Fibroblast of skin of left quadriceps (primary cell): ENCODE data around the gene BMP2K.
"Not testable (repeated sequence)": the region's sequence is repeated elsewhere in the genome, so short reads cannot be mapped to it uniquely, and the experiment has no call there.

Experiments
- DNase-seq, 2 experiments: peaks; one replicate each; pipeline ENCODE4 v3.0.0-alpha.2; 2013; ENCODE audit warnings: low read depth in 2 of 2

The BMP2K gene

GRCh38 chr4:78795594-78796416, 19.7 kb downstream of the BMP2K start:
- not testable (repeated sequence) for DNase-seq

GRCh38 chr4:78796526-78796925, 20.4 kb downstream of the BMP2K start:
- no peak for DNase-seq

- no peak for DNase-seq
These were observed 21.7 kb downstream of the BMP2K start for GRCh38 chr4:78797777-78798284.

- DNase-seq, result no peak
These were observed 23.7 kb downstream of the BMP2K start for GRCh38 chr4:78799551-78800495.

GRCh38 chr4:78800965-78801364, 24.8 kb downstream of the BMP2K start:
- no peak for DNase-seq

GRCh38 chr4:78803983-78804382, 27.8 kb downstream of the BMP2K start:
- no peak for DNase-seq

GRCh38 chr4:78806943-78807460, 30.9 kb downstream of the BMP2K start:
- DNase-seq, result no peak

GRCh38 chr4:78809295-78809694, 33.1 kb downstream of the BMP2K start:
- DNase-seq, result no peak

GRCh38 chr4:78809928-78810835, 34.0 kb downstream of the BMP2K start:
- DNase-seq, result no peak

GRCh38 chr4:78811034-78811433, 34.9 kb downstream of the BMP2K start:
- no peak for DNase-seq

- DNase-seq, result no peak
These were observed 42.5 kb downstream of the BMP2K start for GRCh38 chr4:78818530-78819079.

GRCh38 chr4:78824001-78824400, 47.9 kb downstream of the BMP2K start:
- no peak for DNase-seq

- DNase-seq, result no peak
These were observed 51.0 kb downstream of the BMP2K start for GRCh38 chr4:78827191-78827590.

- DNase-seq, result peak; percentile 8 to 9
These were observed 53.1 kb downstream of the BMP2K start for GRCh38 chr4:78829296-78829695.

- not testable (repeated sequence) for DNase-seq
These were observed 63.5 kb downstream of the BMP2K start for GRCh38 chr4:78839676-78840075.

- DNase-seq, result not testable (repeated sequence)
These were observed 64.1 kb downstream of the BMP2K start for GRCh38 chr4:78840286-78840685.

GRCh38 chr4:78845472-78845871, 69.3 kb downstream of the BMP2K start:
- no peak for DNase-seq

- DNase-seq, result no peak
These were observed 70.1 kb downstream of the BMP2K start for GRCh38 chr4:78846258-78846657.

GRCh38 chr4:78862314-78862737, 86.2 kb downstream of the BMP2K start:
- no peak for DNase-seq

- DNase-seq, result no peak
These were observed 87.2 kb downstream of the BMP2K start for GRCh38 chr4:78863254-78863869.
